IPS-NIHi11 (cell line): ENCODE measurements around the gene OR4K2.
"Not testable (repeated sequence)": the region's sequence is repeated elsewhere in the genome, so short reads cannot be mapped to it uniquely, and the experiment has no call there.

Experiments
- DNase-seq: peaks from one replicate; pipeline ENCODE4 v3.0.0; 2012; ENCODE audit warnings: mixed read lengths, low spot score

Gene OR4K2, protein sequence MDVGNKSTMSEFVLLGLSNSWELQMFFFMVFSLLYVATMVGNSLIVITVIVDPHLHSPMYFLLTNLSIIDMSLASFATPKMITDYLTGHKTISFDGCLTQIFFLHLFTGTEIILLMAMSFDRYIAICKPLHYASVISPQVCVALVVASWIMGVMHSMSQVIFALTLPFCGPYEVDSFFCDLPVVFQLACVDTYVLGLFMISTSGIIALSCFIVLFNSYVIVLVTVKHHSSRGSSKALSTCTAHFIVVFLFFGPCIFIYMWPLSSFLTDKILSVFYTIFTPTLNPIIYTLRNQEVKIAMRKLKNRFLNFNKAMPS

DNA sequence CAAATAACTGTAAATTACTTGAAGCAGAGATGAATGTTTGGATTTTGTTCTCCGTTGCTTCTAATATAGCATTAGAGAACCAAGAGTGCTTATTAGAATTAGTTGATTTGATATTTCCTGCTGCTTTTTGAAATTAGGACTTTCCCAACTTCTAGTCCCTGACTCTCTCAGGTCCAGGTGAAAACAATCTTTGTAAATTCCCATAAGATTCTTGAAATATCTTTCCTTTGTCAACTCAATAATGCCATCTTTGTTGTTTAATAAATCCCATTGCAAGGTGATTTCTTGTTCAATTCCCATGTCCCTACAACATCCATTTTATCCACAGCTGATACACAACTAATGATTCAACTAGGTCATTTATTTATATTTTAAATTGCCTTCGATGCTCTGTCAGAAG is at the start of gene OR4K2:
TSS of gene OR4K2 (plus strand) at position 301 of the 400 bp plus-strand sequence. CDS start 1,126 bp downstream, outside the sequence.
- no peak for DNase-seq

DNA sequence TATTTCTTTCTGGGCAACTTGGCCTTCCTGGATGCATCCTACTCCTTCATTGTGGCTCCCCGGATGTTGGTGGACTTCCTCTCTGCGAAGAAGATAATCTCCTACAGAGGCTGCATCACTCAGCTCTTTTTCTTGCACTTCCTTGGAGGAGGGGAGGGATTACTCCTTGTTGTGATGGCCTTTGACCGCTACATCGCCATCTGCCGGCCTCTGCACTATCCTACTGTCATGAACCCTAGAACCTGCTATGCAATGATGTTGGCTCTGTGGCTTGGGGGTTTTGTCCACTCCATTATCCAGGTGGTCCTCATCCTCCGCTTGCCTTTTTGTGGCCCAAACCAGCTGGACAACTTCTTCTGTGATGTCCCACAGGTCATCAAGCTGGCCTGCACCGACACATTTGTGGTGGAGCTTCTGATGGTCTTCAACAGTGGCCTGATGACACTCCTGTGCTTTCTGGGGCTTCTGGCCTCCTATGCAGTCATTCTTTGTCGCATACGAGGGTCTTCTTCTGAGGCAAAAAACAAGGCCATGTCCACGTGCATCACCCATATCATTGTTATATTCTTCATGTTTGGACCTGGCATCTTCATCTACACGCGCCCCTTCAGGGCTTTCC is 47.2 kb upstream of the OR4K2 start:
- not testable (repeated sequence) for DNase-seq

DNA sequence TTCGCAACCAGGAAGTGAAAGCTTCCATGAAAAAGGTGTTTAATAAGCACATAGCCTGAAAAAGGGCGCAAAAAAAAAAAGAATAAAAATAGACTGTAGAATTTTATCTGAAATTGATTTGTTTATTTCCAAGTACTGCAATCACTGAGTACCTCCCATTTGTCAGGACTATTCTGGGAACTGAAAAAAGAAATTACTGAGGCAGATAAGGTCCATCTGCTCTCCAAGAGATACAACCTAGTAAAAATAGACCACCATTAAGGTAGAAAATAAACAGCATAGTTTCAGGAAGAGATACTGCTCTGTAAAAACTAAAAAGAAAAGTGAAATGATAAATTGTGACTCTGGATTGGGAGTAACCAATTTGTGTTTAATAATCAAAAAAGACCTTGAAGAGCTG is 46.6 kb upstream of the OR4K2 start:
- no peak for DNase-seq

DNA sequence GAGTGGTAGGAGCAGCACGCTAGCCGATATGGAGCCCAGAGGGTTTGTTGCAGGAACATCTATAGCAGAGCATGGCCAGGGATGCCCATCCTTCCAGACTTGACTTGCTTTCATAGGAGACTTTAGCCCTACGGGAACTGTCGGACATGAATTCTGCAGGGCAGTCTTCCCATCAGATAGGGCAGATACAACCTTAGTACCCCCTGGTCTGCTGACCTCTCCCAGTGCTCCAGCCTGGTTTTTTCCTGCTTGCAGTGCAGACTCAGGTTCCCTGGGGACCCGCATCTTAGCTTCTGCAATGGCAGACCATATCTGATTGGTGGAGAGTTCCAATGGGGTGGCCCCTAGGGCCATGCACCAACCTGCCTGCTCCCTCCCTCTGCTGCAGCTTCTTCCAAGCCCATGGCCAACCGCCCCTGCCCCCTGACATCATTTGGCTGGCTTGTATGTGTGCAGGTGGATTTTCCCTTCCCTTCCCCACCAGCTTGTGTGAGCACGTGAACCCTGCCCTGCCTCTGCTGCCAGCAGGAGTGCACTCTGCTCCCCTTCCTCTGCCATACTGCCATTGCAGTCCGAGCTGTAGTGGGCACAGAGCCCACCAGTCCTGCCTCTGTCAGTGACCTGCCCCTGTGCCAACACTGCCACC is 40.6 kb upstream of the OR4K2 start:
- DNase-seq, result not testable (repeated sequence)

DNA sequence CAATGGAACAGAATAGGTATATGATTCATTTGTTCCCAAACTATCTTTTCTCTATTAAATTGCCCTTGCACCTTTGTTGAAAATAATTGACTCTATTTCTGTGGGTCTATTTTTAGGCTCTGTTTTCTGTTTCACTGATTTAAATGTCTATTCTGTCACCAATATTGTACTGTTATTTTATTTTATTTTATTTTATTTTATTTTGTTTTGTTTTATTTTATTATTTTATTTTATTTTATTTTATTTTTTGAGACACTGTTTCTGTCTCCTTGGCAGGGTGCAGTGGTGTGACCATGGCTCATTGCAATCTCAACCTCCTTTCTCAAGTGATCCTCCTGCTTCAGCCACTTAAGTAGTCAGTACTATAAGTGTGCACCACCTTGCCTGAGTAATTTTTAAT is 36.5 kb upstream of the OR4K2 start:
- no peak for DNase-seq

DNA sequence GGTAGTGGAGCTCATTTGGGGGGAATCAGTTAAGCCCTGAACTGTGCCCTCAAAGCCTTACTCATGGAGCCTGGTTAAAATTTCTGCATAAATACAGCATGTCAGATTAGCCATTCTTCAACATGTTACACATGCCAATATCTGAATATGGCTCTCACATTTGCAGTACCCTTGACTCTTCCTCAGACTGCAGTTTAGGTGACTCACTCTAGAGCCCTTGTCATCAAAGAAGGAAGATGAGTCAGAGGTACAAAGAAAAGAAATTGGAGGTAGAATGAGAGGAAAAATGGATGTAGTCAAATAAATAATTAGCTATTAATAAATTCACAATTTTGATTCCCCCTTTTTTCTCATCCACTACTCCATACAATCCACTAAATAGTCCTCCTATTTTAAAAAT is 23.6 kb upstream of the OR4K2 start:
- DNase-seq, result no peak

DNA sequence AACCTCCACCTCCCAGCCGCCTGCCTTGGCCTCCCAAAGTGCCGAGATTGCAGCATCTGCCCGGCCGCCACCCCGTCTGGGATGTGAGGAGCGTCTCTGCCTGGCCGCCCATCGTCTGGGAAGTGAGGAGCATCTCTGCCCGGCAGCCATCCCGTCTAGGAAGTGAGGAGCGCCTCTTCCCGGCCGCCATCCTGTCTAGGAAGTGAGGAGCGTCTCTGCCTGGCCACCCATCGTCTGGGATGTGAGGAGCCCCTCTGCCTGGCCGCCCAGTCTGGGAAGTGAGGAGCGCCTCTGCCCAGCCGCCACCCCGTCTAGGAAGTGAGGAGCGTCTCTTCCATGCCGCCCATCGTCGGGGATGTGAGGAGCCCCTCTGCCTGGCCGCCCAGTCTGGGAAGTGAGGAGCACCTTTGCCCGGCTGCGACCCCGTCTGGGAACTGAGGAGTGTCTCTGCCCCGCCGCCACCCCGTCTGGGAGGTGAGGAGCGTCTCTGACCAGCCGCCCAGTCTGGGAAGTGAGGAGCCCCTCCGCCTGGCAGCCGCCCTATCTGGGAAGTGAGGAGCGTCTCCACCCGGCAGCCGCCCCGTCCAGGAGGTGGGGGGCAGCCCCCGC is 8.8 kb upstream of the OR4K2 start:
- DNase-seq, result not testable (repeated sequence)

DNA sequence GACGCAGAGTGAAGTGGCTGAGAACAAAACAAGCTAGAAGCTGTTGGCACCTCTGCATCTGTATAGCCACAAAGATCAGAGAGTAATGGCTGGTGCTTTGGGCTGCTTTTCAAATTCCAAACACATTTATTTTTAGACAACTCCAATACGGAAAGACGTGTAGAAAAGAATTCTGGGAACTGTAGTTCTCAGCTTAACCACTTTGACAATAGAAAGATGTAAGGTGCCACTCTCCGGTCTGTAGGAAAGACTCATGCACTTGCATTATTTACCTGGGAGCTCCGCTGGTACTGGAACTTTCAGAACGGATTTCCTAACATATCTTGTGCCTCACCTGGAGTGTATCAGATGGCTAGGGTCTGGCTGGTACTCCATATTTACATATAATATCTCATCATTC is 1.8 kb upstream of the OR4K2 start:
- no peak for DNase-seq

DNA sequence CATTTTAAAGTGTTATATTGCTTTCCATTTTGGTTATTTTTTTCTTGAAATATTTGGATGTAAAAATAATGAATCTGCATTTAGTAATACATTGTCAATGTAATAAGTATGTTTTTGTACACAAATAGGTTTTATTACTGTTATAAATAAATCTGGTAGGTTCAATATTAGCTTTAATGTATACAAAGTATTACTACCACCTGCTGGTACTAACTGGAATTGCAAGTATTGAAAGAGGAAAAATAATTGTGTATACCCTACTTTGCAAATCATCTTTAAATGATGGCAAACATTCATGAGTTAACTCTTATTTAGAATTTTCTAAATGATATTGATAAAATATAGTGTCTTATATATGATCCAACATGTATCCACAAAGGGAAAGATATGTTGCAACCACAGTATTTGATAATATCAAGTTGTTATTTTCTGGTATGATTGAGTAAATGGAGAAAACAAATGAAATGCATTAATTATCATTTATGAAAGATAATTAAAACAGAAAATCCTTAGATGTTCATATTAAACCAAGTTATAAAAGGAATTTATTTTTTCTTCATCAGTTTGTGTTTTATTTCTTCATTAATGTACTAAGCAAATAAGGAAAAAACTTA is 3.2 kb downstream of the OR4K2 start:
- DNase-seq, result no peak

DNA sequence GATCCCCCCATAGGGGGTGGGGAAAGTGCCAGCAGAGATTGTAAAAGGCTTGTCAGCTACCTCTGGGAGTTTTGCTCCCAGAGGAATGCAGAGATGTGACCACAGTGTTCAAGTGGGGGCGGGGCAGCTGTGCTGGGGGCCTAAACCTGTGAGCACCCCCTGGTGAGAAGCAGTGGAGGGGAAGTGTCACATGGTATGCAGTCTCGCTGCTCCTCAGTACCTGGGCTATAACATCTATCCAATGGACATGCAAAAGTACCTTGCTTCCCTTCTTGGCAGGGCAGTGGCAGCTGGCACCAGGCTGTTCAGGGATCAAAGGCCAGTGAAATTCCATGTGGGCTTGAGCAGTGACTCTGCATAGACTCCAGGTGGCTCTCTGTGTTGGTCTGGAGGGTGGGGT is 20.3 kb downstream of the OR4K2 start:
- no peak for DNase-seq

DNA sequence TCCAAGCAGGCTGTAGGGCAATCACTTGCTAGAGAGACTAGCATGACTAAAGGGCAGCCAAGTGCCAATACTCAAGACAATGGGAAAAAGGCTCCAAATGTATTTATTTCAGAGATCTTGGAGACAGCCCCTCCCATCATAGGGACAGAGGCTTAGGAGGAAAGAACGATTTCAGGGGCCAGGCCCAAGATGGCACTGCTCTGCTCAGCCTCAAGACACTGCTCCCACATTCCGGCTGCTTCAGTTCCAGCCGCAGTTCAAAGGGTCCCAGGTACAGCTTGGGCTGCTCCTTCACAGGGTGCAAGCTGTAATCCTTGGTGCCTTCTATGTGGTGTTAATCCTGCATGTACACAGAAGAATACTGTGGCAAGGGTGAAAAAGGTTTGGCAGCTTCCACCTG is 26.1 kb downstream of the OR4K2 start:
- no peak for DNase-seq

DNA sequence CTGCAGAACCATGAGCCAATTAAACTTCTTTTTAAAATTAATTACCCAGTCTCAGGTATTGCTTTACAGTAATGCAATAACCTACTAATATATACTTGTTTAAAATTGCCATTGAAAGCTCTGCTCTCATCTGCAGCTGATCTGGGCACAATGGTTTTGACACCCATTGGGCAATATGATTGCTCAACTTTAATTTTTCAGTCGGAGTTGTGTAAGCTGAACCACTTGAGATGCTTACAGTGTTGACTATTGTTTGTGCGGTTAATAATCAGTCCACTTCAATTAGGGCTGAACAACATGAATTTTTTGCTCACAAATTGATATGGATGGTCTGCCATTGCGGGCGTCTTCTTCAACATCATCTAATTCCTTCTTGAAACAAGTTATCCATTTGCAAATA is 27.5 kb downstream of the OR4K2 start:
- DNase-seq, result no peak

DNA sequence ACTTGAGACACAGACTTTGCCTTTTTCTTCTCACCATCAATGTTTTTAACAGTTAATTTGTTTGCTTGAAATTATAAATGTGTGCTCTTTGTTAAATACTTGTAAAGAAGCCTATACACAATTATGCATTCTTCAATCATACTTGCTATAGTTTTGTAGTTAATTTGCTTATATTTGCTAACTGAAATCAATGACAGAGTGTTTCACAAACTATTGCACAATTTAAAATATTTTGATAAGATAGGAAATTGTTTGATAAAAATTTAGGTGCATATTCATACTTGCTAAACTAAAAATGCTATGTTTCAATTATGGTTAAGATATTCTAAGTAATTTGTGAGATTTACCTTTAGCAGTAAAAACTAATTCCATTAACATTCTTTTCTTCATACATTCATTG is 31.7 kb downstream of the OR4K2 start:
- no peak for DNase-seq

DNA sequence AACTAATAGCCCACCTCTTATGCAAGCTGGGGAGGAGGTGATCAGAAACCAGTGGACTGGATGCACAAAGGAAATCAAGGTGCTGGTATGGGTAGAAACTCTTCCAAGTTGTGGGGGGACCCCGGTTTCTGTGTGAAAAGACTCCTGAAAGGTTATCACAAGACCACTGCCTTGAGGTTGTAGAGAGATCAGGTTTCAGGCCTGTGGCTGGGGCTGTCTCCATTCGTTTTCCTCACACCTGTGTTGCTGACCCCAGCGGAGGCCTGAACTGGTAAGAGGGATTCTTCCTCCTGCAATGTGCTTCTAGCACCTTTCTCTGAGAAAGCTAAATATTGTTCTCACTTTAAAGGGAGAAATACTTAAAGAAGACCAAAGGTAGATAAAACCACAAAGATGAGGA is 36.2 kb downstream of the OR4K2 start:
- DNase-seq, result no peak

DNA sequence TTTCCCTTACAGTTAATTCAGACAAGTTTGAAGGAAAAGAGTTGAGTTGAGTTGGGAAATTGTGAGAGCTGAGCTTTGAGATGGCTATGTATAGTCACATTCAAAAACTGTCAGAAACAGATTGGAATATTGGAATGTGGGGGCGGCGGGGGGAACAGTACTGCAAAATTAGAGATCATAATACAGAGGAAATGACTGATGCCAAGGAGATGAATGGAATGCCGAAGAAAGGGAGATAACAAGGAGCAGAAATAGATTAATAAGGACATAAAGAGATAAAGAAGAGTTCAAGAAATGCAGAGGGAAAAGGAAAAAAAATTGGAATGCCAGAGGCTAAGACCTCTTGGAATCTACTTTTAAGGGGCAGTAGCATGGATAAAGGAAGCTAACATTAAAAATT is 42.3 kb downstream of the OR4K2 start:
- no peak for DNase-seq

DNA sequence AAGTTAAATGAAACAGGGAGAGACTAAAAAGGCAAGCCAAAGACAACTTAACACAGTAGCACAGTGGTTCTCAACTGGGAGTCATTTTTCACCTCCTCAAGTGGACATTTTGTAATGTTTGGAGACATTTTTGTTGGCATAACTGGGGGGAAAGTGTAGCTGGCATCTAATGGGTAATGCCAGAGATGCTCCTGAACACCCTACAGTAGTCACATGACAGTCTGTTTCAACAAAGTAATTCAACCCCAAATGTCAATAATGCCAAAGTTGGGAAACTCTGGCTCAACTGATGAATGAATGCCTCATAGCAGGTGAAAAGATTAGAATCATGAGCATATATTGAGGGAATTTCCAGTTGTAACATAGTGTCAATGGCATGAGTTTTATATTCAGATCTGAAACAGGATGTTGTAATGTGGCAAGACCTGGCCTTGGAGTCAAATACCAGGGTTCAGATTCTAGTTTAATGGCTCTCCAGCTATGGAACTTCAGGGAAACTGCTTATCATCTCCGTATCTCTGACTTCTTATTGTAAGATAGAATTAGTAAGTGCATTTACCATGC is 43.1 kb downstream of the OR4K2 start:
- DNase-seq, result no peak

DNA sequence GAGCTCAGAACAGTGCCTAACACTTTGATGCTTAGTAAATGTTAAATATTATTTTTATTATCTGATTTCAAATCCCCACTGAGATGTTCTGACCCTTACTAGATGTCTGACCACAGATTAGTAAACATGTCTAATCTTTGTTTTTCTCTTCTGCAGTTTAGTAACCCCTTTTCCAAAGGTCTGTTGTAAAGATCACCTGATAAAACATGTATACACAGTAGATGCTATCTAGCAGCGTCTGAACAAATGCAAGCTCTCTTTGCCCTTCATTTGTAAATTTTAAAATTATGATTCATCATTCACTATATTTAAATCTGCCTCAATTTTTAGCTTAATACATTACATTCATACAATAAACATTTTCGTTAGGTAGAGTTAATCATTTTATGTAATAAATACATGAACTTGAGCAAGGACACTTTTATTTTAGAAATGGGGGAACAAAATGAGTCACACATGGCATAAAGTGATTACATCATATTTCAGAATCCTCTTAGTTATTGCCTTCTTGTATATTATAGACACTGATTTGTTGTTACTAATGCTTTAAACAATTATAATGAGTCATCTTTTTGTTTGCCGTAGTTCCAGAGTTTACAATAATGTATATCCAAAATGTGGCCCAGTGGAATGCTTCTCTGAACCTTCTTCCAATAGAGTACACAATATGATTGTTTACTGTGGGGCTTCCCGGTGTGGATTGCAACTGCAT is 43.8 kb downstream of the OR4K2 start:
- no peak for DNase-seq

DNA sequence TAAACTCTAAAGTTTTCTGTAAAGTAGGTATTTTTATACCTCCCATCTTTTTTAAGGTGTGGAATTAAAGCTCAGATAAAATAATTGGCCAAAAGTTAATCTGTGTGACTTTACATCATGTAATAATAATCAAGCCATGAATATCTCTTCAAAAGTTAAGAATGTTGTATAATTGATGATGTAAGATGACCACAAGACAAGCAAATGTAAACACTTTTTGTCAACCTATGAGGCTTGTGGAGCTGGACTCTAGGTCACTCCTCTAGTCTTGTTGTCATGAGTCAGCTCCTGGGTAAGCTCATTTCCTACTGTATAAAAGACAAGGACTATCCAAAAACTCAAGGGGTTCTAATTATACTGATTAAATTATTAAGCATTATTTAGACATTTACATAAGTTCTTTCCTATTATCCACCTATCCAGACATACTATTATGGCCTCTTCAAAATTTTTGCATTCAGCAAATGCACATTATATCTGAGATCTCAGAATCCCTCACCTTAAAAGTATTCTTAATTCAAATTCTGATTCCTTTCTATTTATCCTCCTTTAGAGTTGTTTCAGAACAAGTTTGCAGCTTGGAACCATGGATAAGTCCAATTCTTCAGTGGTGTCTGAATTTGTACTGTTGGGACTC is 45.2 kb downstream of the OR4K2 start, which contains the start of gene OR4K5:
TSS of gene OR4K5 (plus strand) at position 587 of the 637 bp plus-strand sequence. CDS start at position 587, 0 bp downstream.
- DNase-seq, result no peak

DNA sequence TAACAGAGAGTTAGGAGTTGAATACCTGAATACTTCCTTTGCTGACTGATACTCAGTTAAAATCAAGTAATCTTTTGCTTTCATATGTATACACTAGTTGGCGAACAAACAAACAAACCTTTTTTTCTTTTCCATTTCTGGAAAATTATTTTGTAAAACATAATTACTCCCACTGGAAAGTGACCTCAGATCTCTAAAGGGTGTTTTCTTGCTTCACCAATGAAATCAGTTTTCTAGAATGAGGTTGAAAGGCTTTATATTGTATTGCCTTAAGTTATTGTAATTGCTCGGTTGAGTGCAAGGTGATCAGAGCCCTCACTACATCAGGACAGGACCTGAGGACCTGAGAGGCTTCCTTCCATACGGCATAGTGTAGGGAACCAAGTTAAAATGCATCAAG is 55.7 kb downstream of the OR4K2 start, which contains the start of gene OR4K1:
TSS of gene OR4K1 (plus strand) at position 301 of the 400 bp plus-strand sequence. CDS start 4,750 bp downstream, outside the sequence.
- DNase-seq, result no peak
